ENCODE results near the gene GUCY2D.

The GUCY2D gene

DNA sequence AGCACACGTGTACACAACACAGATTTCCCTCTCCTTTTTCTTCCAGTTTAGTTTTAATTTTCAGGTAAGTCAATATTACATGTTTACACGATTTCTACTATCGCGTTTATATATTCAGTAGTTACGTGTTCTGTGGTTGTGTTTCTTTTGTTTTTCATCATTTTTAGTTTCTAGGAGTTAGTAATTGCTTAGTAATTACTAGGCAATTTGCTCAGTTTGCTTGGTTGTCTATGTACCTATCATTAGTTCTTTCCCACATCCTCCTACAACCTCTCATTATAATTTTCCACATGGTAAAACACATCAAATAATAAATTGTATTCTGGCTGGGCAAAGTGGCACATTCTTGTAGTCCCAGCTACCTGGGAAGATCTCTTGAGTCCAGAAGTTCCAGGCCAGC lies 24.6 kb upstream of the GUCY2D start:
- no peaks in the 10 kb centered on the region for H3K79me2 ChIP-seq (ENCODE audit: insufficient read depth, low read length)
- H4K20me1 ChIP-seq (ENCODE audit: insufficient read depth, low read length, poor library complexity, severe bottlenecking) = no peaks in the 10 kb centered on the region
- no peak overlapping the region for H3K9ac ChIP-seq (ENCODE audit: low read depth, low read length, poor library complexity, severe bottlenecking)
- H3K9me2 ChIP-seq (replicated peaks; ENCODE audit: low read depth, low read length) = no peaks in the 10 kb centered on the region
- H3K27me3 ChIP-seq (ENCODE audit: insufficient read depth, low read length, poor library complexity, severe bottlenecking) = no peaks in the 10 kb centered on the region
- H3K36me3 ChIP-seq (ENCODE audit: insufficient read depth, low read length) = no peaks in the 10 kb centered on the region
- TF ChIP-seq EZH2phosphoT487 (IDR thresholded peaks at IDR 0.05; ENCODE audit: borderline replicate concordance) = no peak
- TF ChIP-seq, protein P1, sequence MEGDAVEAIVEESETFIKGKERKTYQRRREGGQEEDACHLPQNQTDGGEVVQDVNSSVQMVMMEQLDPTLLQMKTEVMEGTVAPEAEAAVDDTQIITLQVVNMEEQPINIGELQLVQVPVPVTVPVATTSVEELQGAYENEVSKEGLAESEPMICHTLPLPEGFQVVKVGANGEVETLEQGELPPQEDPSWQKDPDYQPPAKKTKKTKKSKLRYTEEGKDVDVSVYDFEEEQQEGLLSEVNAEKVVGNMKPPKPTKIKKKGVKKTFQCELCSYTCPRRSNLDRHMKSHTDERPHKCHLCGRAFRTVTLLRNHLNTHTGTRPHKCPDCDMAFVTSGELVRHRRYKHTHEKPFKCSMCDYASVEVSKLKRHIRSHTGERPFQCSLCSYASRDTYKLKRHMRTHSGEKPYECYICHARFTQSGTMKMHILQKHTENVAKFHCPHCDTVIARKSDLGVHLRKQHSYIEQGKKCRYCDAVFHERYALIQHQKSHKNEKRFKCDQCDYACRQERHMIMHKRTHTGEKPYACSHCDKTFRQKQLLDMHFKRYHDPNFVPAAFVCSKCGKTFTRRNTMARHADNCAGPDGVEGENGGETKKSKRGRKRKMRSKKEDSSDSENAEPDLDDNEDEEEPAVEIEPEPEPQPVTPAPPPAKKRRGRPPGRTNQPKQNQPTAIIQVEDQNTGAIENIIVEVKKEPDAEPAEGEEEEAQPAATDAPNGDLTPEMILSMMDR (conservative IDR thresholded peaks at IDR 0.05; ENCODE audit: low read length) = no peak
- no peaks in the 10 kb centered on the region for H3F3A ChIP-seq (ENCODE audit: low read depth)
- no peaks in the 10 kb centered on the region for H3K4me1 ChIP-seq (ENCODE audit: insufficient read depth, low read length, poor library complexity, severe bottlenecking)
- H3K4me2 ChIP-seq (ENCODE audit: low read depth, low read length, poor library complexity, severe bottlenecking) = no peak overlapping the region
- H2AFZ ChIP-seq (ENCODE audit: low read length) = no peak overlapping the region
- no peak overlapping the region for H3K4me3 ChIP-seq (ENCODE audit: low read length, poor library complexity, severe bottlenecking)
- H3K9me3 ChIP-seq (ENCODE audit: insufficient read depth, low read depth, low read length) = peaks cover 17% of the 10 kb centered on the region

DNA sequence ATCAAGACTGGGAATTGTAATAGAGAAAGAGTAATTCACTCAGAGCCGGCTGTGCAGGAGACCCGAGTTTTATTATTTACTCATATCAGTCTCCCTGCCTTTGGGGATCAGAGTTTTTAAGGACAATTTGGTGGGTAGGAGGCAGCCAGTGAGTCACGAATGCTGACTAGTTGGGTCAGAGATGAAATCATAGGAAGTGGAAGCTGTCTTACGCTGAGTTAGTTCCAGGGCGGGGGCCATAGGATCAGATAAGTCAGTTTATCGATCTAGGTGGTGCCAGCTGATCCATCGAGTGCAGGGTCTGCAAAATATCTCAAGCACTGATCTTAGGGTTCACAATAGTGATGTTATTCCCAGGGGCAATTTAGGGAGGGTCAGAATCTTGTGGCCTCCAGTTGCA lies 20.2 kb upstream of the GUCY2D start:
- no peak overlapping the region for H3K4me2 ChIP-seq (ENCODE audit: low read depth, low read length, poor library complexity, severe bottlenecking)
- no peaks in the 10 kb centered on the region for H3K4me1 ChIP-seq (ENCODE audit: insufficient read depth, low read length, poor library complexity, severe bottlenecking)
- H3K4me3 ChIP-seq (ENCODE audit: low read length, poor library complexity, severe bottlenecking) = no peak overlapping the region
- no peak overlapping the region for H3K9ac ChIP-seq (ENCODE audit: low read depth, low read length, poor library complexity, severe bottlenecking)
- no peaks in the 10 kb centered on the region for H3K9me3 ChIP-seq (ENCODE audit: insufficient read depth, low read depth, low read length)
- no peak overlapping the region for H2AFZ ChIP-seq (ENCODE audit: low read length)
- no peaks in the 10 kb centered on the region for H4K20me1 ChIP-seq (ENCODE audit: insufficient read depth, low read length, poor library complexity, severe bottlenecking)
- H3K79me2 ChIP-seq (ENCODE audit: insufficient read depth, low read length) = no peaks in the 10 kb centered on the region
- no peaks in the 10 kb centered on the region for H3K9me2 ChIP-seq (replicated peaks; ENCODE audit: low read depth, low read length)
- H3K36me3 ChIP-seq (ENCODE audit: insufficient read depth, low read length) = no peaks in the 10 kb centered on the region
- H3F3A ChIP-seq (ENCODE audit: low read depth) = no peaks in the 10 kb centered on the region
- H3K27me3 ChIP-seq (ENCODE audit: insufficient read depth, low read length, poor library complexity, severe bottlenecking) = no peaks in the 10 kb centered on the region
- TF ChIP-seq EZH2phosphoT487 (IDR thresholded peaks at IDR 0.05; ENCODE audit: borderline replicate concordance) = no peak
- TF ChIP-seq, protein P1 (conservative IDR thresholded peaks at IDR 0.05; ENCODE audit: low read length) = no peak

DNA sequence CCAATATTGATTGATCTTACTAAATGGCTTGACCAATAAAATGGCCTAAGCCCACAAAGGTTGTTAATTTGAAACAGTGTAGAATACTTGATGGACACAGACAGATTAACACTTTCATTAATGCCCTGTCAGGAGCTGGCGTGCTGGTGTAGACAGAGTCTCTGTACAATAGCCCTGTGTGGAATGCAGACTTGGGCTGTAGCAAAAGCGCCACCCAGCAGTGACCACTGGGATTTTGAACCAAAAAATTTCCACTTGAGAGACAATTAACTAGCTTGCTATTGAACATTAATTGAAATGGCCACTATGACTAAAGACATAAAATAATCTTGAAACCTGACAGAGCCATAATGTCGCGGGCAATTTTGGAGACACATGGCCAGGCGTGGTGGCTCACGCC lies 19.7 kb upstream of the GUCY2D start:
- Histone ChIP-seq H3K4me2 (ENCODE audit: low read depth, low read length, poor library complexity, severe bottlenecking) (no peak overlapping the region), H2AFZ (ENCODE audit: low read length) (no peak overlapping the region)

More for the DNA sequence above, 19.7 kb upstream of the GUCY2D start:
- H3K9ac ChIP-seq (ENCODE audit: low read depth, low read length, poor library complexity, severe bottlenecking) = no peak overlapping the region
- no peaks in the 10 kb centered on the region for H3F3A ChIP-seq (ENCODE audit: low read depth)
- H3K9me3 ChIP-seq (ENCODE audit: insufficient read depth, low read depth, low read length) = no peaks in the 10 kb centered on the region
- TF ChIP-seq, protein P1 (conservative IDR thresholded peaks at IDR 0.05; ENCODE audit: low read length) = peak; percentile 59
- no peak for TF ChIP-seq EZH2phosphoT487 (IDR thresholded peaks at IDR 0.05; ENCODE audit: borderline replicate concordance)
- H3K79me2 ChIP-seq (ENCODE audit: insufficient read depth, low read length) = no peaks in the 10 kb centered on the region
- no peaks in the 10 kb centered on the region for H3K36me3 ChIP-seq (ENCODE audit: insufficient read depth, low read length)
- H3K4me1 ChIP-seq (ENCODE audit: insufficient read depth, low read length, poor library complexity, severe bottlenecking) = no peaks in the 10 kb centered on the region
- H3K27me3 ChIP-seq (ENCODE audit: insufficient read depth, low read length, poor library complexity, severe bottlenecking) = no peaks in the 10 kb centered on the region
- no peaks in the 10 kb centered on the region for H4K20me1 ChIP-seq (ENCODE audit: insufficient read depth, low read length, poor library complexity, severe bottlenecking)
- no peaks in the 10 kb centered on the region for H3K9me2 ChIP-seq (replicated peaks; ENCODE audit: low read depth, low read length)
- no peak overlapping the region for H3K4me3 ChIP-seq (ENCODE audit: low read length, poor library complexity, severe bottlenecking)

Data from Loucy (cell line).